Keratinocyte (primary cell): ENCODE results near the gene RSPO3. TPM values are rescaled to one million over a fixed set of nuclear protein-coding genes. Genes with fewer than 3 reads are reported as not detected.

Source experiments
- DNase-seq: peaks from one replicate; pipeline ENCODE4 v3.0.0-alpha.2; 2011; ENCODE audit warnings: low read depth, missing footprints, low spot score
- FAIRE-seq: peaks from 2 replicates; lab custom pipeline; 2011; peaks lifted over from hg19 to GRCh38; lab: Jason Lieb, UNC
- H2AFZ ChIP-seq: 2 replicates; pipeline ENCODE4 v1.6.0; 2012; ENCODE audit warnings: low read length, control low read depth, inconsistent platforms; ENCODE audit not compliant: control insufficient read depth
- H3K27ac ChIP-seq: 2 replicates; pipeline ENCODE4 v1.5.1; 2011; ENCODE audit warnings: low read length; ENCODE audit not compliant: control insufficient read depth, insufficient read depth
- H3K27me3 ChIP-seq: 3 replicates; pipeline ENCODE4 v1.6.0; 2011; ENCODE audit warnings: low read length; ENCODE audit not compliant: control insufficient read depth, insufficient read depth; ENCODE audit errors: extremely low read depth
- H3K36me3 ChIP-seq, 2 experiments: 2 replicates in 1 of 2; 3 replicates in 1 of 2; pipeline ENCODE4 v1.5.1; 2011; ENCODE audit warnings: low read length in 2 of 2, mild to moderate bottlenecking in 1 of 2; ENCODE audit not compliant: control insufficient read depth in 2 of 2, insufficient read depth in 2 of 2; ENCODE audit errors: extremely low read depth in 1 of 2
- H3K4me1 ChIP-seq: 3 replicates; pipeline ENCODE4 v1.5.1; 2011; ENCODE audit warnings: low read length; ENCODE audit not compliant: control insufficient read depth, insufficient read depth; ENCODE audit errors: extremely low read depth
- H3K4me2 ChIP-seq: 3 replicates; pipeline ENCODE4 v1.6.0; 2011; ENCODE audit warnings: low read depth, low read length; ENCODE audit not compliant: control insufficient read depth, insufficient read depth; ENCODE audit errors: extremely low read depth
- H3K4me3 ChIP-seq, 3 experiments: fragments of 200-600 bp in 1 of 3; sonication (generic) in 1 of 3; 2 replicates in 2 of 3; 3 replicates in 1 of 3; pipeline ENCODE4 v1.5.1; 2011 to 2016; ENCODE audit warnings: low read length in 3 of 3, mild to moderate bottlenecking in 3 of 3, control low read depth in 2 of 3, inconsistent platforms in 1 of 3, low read depth in 1 of 3, mixed read lengths in 1 of 3, mixed run types in 1 of 3, moderate library complexity in 1 of 3; ENCODE audit not compliant: control insufficient read depth in 2 of 3, insufficient read depth in 2 of 3; ENCODE audit errors: extremely low read depth in 1 of 3
- H3K79me2 ChIP-seq: 2 replicates; pipeline ENCODE4 v1.6.0; 2012; ENCODE audit warnings: low read length; ENCODE audit not compliant: control insufficient read depth, insufficient read depth
- H3K9ac ChIP-seq: 3 replicates; pipeline ENCODE4 v1.6.0; 2011; ENCODE audit warnings: low read length; ENCODE audit not compliant: control insufficient read depth, insufficient read depth; ENCODE audit errors: extremely low read depth
- H3K9me1 ChIP-seq: 3 replicates; pipeline ENCODE4 v1.6.0; 2011; ENCODE audit warnings: low read length; ENCODE audit not compliant: control insufficient read depth, insufficient read depth; ENCODE audit errors: extremely low read depth
- H3K9me3 ChIP-seq: 2 replicates; pipeline ENCODE4 v1.5.1; 2012; ENCODE audit warnings: low read depth, low read length; ENCODE audit not compliant: control insufficient read depth
- H4K20me1 ChIP-seq: 3 replicates; pipeline ENCODE4 v1.6.0; 2011; ENCODE audit warnings: low read length; ENCODE audit not compliant: control insufficient read depth, insufficient read depth; ENCODE audit errors: extremely low read depth
- EZH2 ChIP-seq: IDR thresholded peaks from one replicate; pipeline ENCODE4 v1.6.1; 2012; ENCODE audit warnings: inconsistent platforms, mild to moderate bottlenecking, low read length, moderate library complexity
- dilution Hi-C: fragments of 300-500 bp; cut with MboI; formaldehyde crosslinking; loops from one replicate; pipeline ENCODE4 v1.7.0; 2020; ENCODE audit warnings: low sequenced_read_pairs; ENCODE audit not compliant: extremely low pct_ligation_motif_present
- polyA plus RNA-seq, 5 experiments: library from polyadenylated mRNA; depleted of rRNA in 3 of 5; stranded (reverse) in 3 of 5; stranded (forward) in 1 of 5; unstranded in 1 of 5; fragments of >200 nt; gene quantifications; 1 replicate in 1 of 5; 2 replicates in 3 of 5; 3 replicates in 1 of 5; pipeline versions ENCODE4 v1.2.1 to v1.2.3, GENCODE V29; 2011 to 2012; ENCODE audit warnings: missing spikeins in 2 of 5, low read depth in 1 of 5, low replicate concordance in 1 of 5
- TF ChIP-seq, protein P1 (sequence below), 3 experiments: IDR thresholded peaks in 1 of 3; conservative IDR thresholded peaks in 1 of 3; optimal IDR thresholded peaks in 1 of 3; 2 replicates in 2 of 3; 3 replicates in 1 of 3; pipeline versions ENCODE3 to v1.5.1; 2011; ENCODE audit warnings: low read length in 3 of 3, mild to moderate bottlenecking in 3 of 3, moderate library complexity in 2 of 3, control low read depth in 1 of 3, inconsistent platforms in 1 of 3; ENCODE audit not compliant: insufficient read depth in 2 of 3; ENCODE audit errors: extremely low read depth in 1 of 3

The RSPO3 gene
- polyA plus RNA-seq, 1 donor (not counting 4 experiments of a cell fraction or from before 2014, with no cell fraction given), result not detected

GRCh38 chr6:127201321-127201720 is 82.8 kb downstream of the RSPO3 start:
- DNase-seq (no peak), FAIRE-seq (no peak)
- no peak overlapping the region for H3K4me3 ChIP-seq
- H3K4me2 ChIP-seq, result no peak overlapping the region
- no peaks in the 10 kb centered on the region for H3K9me3 ChIP-seq
- dilution Hi-C loops, result no loop called here
- H2AFZ ChIP-seq, result no peak overlapping the region
- H4K20me1 ChIP-seq, result no peaks in the 10 kb centered on the region
- no peaks in the 10 kb centered on the region for H3K36me3 ChIP-seq
- H3K9me1 ChIP-seq, result no peaks in the 10 kb centered on the region
- H3K27ac ChIP-seq, result no peak overlapping the region
- H3K79me2 ChIP-seq, result no peaks in the 10 kb centered on the region
- no peak overlapping the region for H3K9ac ChIP-seq
- no peaks in the 10 kb centered on the region for H3K4me1 ChIP-seq
- peaks cover 5% of the 10 kb centered on the region for H3K27me3 ChIP-seq
- TF ChIP-seq EZH2, result no peak
- TF ChIP-seq, protein P1, sequence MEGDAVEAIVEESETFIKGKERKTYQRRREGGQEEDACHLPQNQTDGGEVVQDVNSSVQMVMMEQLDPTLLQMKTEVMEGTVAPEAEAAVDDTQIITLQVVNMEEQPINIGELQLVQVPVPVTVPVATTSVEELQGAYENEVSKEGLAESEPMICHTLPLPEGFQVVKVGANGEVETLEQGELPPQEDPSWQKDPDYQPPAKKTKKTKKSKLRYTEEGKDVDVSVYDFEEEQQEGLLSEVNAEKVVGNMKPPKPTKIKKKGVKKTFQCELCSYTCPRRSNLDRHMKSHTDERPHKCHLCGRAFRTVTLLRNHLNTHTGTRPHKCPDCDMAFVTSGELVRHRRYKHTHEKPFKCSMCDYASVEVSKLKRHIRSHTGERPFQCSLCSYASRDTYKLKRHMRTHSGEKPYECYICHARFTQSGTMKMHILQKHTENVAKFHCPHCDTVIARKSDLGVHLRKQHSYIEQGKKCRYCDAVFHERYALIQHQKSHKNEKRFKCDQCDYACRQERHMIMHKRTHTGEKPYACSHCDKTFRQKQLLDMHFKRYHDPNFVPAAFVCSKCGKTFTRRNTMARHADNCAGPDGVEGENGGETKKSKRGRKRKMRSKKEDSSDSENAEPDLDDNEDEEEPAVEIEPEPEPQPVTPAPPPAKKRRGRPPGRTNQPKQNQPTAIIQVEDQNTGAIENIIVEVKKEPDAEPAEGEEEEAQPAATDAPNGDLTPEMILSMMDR (optimal IDR thresholded peaks at IDR 0.05 in 1 of 3, IDR thresholded peaks at IDR 0.05 in 1 of 3, conservative IDR thresholded peaks at IDR 0.05 in 1 of 3; ENCODE audit: extremely low read depth in 1 of 3, insufficient read depth in 2 of 3, low read length in 3 of 3), result no peak

DNA sequence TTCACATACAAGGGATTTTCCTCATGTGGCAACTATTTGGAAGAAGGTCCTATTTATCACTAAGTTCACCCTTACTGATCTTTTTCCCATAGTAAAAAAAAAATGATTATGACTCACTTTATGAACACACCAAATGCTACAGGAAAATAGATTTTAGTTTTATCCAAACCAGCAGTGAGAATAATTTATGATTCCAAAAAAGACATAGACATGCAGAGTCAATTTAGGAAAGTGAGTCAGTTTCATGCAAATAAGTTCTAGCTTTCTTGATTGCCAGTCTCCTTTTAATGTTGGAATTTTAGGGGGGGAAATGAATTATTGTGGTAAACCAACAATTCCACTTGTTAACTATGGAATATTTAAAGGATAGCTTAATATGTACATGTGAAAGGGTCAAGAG is 84.2 kb downstream of the RSPO3 start:
- dilution Hi-C loops, result no loop called here
- no peaks in the 10 kb centered on the region for H3K79me2 ChIP-seq
- TF ChIP-seq, protein P1 (optimal IDR thresholded peaks at IDR 0.05 in 1 of 3, IDR thresholded peaks at IDR 0.05 in 1 of 3, conservative IDR thresholded peaks at IDR 0.05 in 1 of 3; ENCODE audit: extremely low read depth in 1 of 3, insufficient read depth in 2 of 3, low read length in 3 of 3), result no peak
- TF ChIP-seq EZH2, result no peak
- H3K4me3 ChIP-seq, result no peak overlapping the region
- no peak overlapping the region for H3K9ac ChIP-seq
- no peak overlapping the region for H3K27ac ChIP-seq
- no peak overlapping the region for H3K4me2 ChIP-seq
- no peak for DNase-seq
- no peak overlapping the region for H2AFZ ChIP-seq
- no peaks in the 10 kb centered on the region for H3K36me3 ChIP-seq
- no peak for FAIRE-seq
- H3K9me1 ChIP-seq, result no peaks in the 10 kb centered on the region
- no peaks in the 10 kb centered on the region for H3K4me1 ChIP-seq
- H3K9me3 ChIP-seq, result no peaks in the 10 kb centered on the region
- no peaks in the 10 kb centered on the region for H4K20me1 ChIP-seq
- H3K27me3 ChIP-seq, result peaks cover 5% of the 10 kb centered on the region
